Measurements from ENCODE around the gene PSTPIP1.

Gene PSTPIP1

DNA sequence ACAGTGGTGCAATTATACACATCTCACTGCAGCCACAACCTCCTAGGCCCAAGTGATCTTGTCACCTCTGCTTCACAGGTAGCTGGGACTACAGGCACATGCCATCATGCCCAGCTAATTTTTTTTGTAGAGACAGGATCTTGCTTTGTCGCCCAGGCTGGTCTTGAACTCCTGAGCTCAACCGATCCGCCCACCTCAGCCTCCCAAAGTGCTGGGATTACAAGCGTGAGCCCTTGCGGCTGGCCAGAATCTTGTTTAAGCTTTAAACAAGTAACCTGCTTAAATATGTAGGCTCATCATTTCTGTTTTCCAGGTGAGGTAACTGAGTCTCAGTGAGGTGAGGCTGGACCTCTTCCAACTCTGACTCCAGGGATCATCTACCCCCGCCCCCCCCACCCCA, 7.7 kb upstream of the PSTPIP1 start:
- ATAC-seq, result no peak
- TF ChIP-seq SNAI2 (CRISPR knock-in tag; IDR thresholded peaks at IDR 0.05) (no peak), ZNF565 (CRISPR knock-in tag; conservative IDR thresholded peaks at IDR 0.05; ENCODE audit: low read depth) (no peak), RARB (CRISPR knock-in tag; IDR thresholded peaks at IDR 0.05) (no peak), CSDC2 (CRISPR knock-in tag; IDR thresholded peaks at IDR 0.05) (no peak), GLIS3 (CRISPR knock-in tag; IDR thresholded peaks at IDR 0.05) (no peak), ESRRG (CRISPR knock-in tag; IDR thresholded peaks at IDR 0.05) (no peak), TSHZ2 (CRISPR knock-in tag; IDR thresholded peaks at IDR 0.05) (no peak), ZNF8 (CRISPR knock-in tag; IDR thresholded peaks at IDR 0.05) (no peak), OSR1 (CRISPR knock-in tag; IDR thresholded peaks at IDR 0.05) (no peak), ZC3H10 (CRISPR knock-in tag; IDR thresholded peaks at IDR 0.05) (no peak), ZNF70 (CRISPR knock-in tag; IDR thresholded peaks at IDR 0.05) (no peak)

- TF ChIP-seq ISL1 (CRISPR knock-in tag; IDR thresholded peaks at IDR 0.05), result no peak
- ATAC-seq, result no peak
Observed at GRCh38 chr15:76987896-76988860, 6.7 kb upstream of the PSTPIP1 start.

DNA sequence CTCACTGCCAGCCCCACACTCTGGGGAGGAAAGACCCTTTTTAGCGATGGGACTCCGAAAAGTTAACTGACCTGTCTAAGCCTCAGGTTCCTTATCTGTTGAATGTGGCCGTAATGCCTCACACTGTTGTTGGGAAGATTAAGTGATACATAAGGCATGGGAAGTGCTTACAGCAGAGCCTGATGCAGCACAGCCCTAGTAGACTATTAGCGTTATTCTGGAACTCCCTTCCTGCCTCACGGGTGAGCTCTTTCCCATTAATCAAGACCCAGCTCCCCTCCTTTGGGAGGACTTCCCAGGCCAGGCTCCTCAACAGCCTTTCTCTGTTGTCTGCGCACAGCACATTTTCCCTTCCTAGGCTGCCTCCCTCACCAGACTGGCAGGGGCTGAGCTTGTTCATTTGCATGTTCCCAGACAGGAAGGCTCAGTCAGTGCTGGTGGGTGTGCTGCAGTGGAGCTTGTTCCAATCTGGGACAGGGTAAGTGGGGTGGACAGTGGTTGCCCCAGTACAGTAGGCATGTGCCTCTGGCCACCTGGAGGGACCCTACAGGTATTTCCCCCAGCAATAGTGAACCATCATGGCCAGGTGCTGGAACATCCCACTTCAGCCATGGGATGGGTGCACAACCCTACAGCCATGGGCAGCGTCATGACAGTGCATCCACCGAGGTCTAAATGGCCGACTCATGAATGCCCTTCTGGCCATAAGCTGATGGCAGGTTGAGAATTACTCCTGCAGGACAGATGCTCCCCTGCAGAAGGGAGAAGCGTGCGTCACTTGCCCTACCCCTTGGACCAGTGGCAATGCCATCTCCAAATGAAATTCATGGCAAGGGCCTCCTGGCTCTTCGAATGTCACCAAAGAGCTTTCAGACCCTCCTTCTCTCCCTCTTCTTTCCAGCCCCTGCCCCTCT, 5.8 kb upstream of the PSTPIP1 start:
- TF ChIP-seq TOX (CRISPR knock-in tag; IDR thresholded peaks at IDR 0.05; ENCODE audit: borderline replicate concordance) (no peak), ARNTL (CRISPR knock-in tag; IDR thresholded peaks at IDR 0.05; ENCODE audit: borderline replicate concordance, low read depth) (no peak), ZNF8 (CRISPR knock-in tag; IDR thresholded peaks at IDR 0.05) (no peak), BACH2 (CRISPR knock-in tag; IDR thresholded peaks at IDR 0.05; ENCODE audit: borderline replicate concordance) (no peak), ESRRG (CRISPR knock-in tag; IDR thresholded peaks at IDR 0.05) (no peak), POU6F1 (CRISPR knock-in tag; IDR thresholded peaks at IDR 0.05; ENCODE audit: borderline replicate concordance, low read depth) (no peak), OSR1 (CRISPR knock-in tag; IDR thresholded peaks at IDR 0.05) (no peak), PATZ1 (CRISPR knock-in tag; IDR thresholded peaks at IDR 0.05; ENCODE audit: borderline replicate concordance) (no peak), ZFP3 (CRISPR knock-in tag; IDR thresholded peaks at IDR 0.05) (no peak), TSHZ2 (CRISPR knock-in tag; IDR thresholded peaks at IDR 0.05) (no peak), TCF4 (CRISPR knock-in tag; IDR thresholded peaks at IDR 0.05; ENCODE audit: borderline replicate concordance) (no peak), CSDC2 (CRISPR knock-in tag; IDR thresholded peaks at IDR 0.05) (no peak), ISL1 (CRISPR knock-in tag; IDR thresholded peaks at IDR 0.05) (no peak), ZNF70 (CRISPR knock-in tag; IDR thresholded peaks at IDR 0.05) (no peak), ZNF565 (CRISPR knock-in tag; conservative IDR thresholded peaks at IDR 0.05; ENCODE audit: low read depth) (no peak), ZC3H10 (CRISPR knock-in tag; IDR thresholded peaks at IDR 0.05) (no peak), CSRNP3 (CRISPR knock-in tag; IDR thresholded peaks at IDR 0.05) (no peak), GLIS3 (CRISPR knock-in tag; IDR thresholded peaks at IDR 0.05) (no peak), PPARA (CRISPR knock-in tag; IDR thresholded peaks at IDR 0.05; ENCODE audit: borderline replicate concordance) (no peak), ZFP30 (CRISPR knock-in tag; IDR thresholded peaks at IDR 0.05) (no peak)
- no peak for ATAC-seq

Measured in SK-N-SH treated with all-trans-retinoic acid at 6 μM for 48 hours (cell line).